ENCODE results near the gene DDAH1.

Gene DDAH1

DNA sequence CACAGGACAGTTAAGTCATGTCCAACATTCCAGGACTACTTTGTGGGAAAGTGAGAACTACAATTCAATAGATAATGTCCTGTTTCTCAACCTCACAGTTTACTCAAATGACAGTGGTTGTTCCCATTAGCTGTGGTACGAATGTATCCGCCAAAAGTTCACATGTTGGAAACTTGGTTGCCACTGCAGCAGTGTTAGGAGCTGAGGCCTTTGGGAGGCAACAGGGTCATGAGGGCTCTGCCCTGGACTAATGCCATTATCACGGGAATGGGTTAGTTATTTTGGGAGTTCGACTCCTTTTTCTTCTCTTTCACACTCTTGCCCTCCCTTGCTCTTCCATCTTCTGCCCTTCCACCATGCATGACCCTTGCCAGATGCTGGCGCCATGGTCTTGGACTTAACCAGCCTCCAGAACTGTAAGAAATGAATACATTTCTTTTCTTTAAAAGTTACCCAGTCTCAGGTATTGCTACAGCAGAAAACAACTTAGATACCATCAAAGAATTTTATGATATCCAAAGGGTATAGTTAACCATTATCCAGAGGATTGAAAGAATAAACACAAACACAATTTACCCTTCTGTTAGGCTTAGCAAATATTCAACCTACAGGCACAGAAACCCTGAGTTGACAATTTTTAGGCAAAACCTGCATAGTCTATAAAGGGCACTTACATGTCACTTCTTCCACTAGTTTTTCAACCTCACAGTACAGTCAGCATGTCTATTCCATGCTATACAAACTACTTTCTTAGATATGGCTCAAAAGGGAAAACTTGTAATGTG, 196.0 kb downstream of the DDAH1 start:
- no peak for DNase-seq (ENCODE audit: low read depth in 1 of 2, low spot score in 1 of 2)
- no peak for TF ChIP-seq JUND (IDR thresholded peaks at IDR 0.05; ENCODE audit: low read depth)
- in situ Hi-C loops (cut with HindIII; ENCODE audit: low pct_unique_long_range_greater_than_20kb, low sequenced_read_pairs), result no loop called here
